A673 (cell line): ENCODE measurements around the gene ANKS1B.

Experiments
- CTCF ChIP-seq: fragments of 300-800, 200-600 bp; sonication (generic); conservative IDR thresholded peaks from 2 replicates; pipeline ENCODE4 v1.5.1; 2017; ENCODE audit warnings: low read depth, mild to moderate bottlenecking, antibody characterized with exemption, low read length, moderate library complexity, mixed read lengths
- EZH2 ChIP-seq: fragments of 200-600 bp; sonication (generic); IDR thresholded peaks from 2 replicates; pipeline ENCODE4 v1.6.1; 2017; ENCODE audit warnings: borderline replicate concordance, low read depth, mild to moderate bottlenecking, mixed read lengths, antibody characterized with exemption, low read length; ENCODE audit not compliant: poor library complexity, severe bottlenecking

- TF ChIP-seq CTCF (no peak), EZH2 (no peak)
These were observed 1233.1 kb downstream of the ANKS1B start for GRCh38 chr12:98751580-98752115.
